GM03348 (cell line): ENCODE measurements around the gene HAPSTR1.
"Not testable (repeated sequence)": the region's sequence is repeated elsewhere in the genome, so short reads cannot be mapped to it uniquely, and the experiment has no call there.

Source experiments
- DNase-seq: peaks from one replicate; pipeline ENCODE4 v3.0.0; 2012; ENCODE audit warnings: low spot score

HAPSTR1 gene

DNA sequence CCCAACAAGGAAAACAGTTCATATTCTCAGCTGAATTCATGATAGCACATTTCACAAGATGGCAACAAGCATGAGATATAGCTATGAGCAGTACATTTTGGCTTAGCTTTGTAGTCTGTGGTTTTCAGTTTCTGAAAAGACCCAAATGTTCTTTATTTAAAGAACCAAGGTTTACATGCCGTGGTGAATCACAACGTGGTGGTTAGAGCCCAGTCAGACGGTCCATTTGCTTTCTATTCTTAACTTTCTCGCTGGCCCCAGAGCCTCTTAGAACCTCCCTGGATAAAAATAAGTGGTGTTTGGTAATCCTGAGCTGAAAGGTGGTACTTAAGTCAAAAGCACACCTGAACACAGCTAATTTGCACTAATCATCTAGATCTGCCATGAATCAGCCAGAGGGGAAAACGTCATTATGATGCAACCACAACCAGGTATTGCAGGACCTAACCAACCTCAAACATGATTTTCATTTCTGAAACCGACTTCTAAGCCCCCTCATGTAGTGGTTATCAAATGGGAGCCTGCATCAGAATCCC lies 18.6 kb upstream of the HAPSTR1 start:
- DNase-seq = peak; percentile 75

DNA sequence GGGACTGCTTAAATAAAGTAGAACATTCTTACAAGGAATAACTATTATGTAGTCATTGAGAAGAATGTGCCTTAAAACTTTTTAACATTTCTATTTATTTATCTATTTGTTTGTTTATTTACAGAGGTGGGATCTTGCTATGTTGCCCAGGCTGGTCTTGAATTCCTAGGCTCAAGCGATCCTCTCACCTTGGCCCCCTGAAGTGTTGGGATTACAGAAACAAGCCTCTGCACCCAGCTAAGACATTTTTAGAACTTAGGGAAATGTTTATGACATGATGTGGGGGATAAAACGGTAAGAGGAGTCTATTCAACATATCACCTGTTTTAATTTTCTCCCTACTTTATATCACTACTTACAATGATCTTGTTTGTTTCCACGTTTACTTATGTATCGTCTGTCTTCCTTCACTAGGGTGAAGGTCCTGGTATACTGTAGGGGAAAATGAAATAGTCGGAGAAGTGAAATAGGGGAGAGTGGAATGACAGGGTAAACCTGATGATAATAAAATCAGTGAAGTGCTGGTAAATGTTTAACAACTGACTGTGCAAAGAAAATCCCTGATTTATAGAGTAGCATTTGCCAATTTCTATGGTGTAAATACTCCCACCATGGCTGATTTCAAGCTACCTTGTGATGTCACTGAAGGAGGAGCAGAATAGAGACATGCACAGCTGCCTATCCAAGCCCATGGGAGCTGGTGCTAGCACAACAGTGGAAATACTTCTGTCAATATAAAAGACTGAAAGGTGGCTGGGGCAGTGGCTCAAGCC lies 16.0 kb upstream of the HAPSTR1 start:
- no peak for DNase-seq

DNA sequence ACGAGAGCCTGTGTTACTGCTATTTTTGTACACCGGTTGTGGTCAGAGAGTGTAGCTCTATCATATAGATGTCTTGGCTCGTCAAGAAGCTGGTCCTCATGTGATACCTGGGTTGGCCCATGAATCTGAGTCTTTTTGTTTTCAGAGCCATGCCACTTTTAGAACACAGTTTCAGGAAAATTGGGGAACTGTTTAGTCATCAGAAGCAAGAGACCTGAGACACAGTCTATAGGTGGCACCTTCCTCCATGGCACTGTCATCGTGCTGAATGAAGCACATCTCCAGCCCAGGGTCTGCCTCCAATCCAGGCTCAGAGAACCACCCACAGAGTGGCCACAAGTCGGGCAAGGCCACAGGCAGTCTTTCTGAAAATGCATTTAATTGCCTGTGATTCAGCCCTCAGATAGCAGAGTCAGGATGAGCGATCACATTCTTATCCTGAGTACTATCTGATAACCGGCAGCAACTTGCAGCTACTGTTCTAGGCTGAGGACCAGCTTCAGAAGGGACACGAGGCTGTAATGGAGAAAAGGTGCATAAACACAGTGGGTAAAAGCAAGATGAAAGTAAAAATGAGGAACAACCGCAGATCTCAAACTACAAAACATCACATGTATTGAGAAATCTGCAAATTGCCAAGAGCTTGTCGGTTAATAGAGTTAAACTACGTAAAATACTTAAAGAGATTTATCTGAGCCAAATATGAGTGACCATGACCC lies 14.2 kb upstream of the HAPSTR1 start:
- peak; percentile 70 for DNase-seq

DNA sequence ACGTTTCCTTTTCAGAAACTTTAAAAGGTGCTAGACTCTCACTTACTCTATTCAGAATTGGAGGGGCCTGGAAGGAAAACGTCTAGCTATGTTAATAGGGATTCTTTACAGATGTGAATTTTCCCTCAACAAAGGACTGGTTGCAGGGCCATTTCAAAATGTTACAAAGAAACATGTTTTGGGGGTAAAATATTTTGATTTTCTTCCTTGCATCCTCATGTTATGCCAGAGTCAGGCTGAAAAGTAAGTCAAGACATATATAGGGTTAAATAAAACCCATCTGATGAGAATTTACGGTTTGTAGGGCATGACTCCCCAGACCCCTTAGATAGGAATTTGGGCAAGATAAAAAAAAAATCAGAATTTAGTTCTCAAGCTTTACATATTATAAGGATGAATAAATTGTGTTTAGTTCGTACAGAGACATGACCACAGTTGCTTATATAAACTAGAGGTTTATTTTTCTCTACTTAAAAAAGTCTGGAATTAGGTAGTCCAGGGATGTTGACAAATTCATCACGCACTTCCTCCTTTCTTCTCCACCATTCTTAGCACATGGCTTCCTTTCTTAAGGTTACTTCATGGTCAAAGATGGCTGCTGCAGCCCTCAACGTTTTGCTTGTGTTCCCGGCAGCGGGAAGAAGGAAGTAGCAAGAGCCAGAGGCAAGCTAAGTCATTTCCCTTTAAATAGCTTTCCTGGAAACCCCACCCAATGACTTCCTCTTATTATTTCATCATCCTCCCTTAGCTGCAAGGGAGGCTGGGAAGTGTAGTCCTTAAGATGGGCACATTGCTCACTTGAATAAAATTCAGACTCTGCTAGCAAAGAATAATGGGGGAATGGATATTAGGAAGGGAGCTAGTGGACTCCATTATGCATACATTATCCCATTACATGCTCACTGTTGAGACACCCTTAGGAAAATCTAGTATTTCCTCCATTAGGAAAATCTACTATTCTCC lies 12.7 kb upstream of the HAPSTR1 start:
- peak; percentile 31 for DNase-seq

DNA sequence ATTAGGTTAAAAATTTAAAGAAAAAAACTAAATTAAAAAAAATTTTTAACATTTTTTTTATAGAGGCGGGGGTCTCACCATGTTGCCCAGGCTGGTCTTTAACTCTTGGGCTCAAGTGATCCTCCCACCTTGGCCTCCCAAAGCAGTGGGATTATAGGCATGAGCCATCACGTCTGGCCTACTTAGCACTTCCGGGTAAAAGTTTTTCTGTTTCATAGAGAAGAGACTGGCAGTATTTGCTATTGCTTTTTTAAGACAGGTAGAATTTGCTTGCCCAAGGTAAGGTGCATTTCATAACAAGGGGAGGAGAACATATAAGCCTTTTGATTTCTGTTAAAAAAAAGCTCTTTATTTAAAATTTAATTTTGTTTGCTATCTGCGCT lies 12.0 kb upstream of the HAPSTR1 start:
- no peak for DNase-seq

DNA sequence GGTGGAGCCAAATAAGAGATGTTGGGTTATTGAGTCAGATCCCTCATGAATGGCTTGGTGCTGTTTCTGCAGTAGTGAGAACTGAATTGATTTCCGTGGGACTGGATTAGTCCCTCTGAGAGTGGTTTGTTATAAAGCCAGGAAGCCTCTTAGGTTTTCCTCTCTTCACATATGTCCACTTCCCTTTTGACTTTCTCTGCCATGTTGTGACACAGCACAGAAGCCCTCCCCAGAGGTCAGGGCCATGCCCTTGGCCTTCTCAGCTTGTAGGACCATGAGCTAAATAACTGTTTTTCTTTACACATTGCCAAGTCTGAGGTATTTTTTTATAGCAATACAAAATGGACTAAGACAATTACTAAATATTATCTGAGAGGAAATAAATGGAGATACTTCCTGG lies 10.3 kb upstream of the HAPSTR1 start:
- DNase-seq = no peak

DNA sequence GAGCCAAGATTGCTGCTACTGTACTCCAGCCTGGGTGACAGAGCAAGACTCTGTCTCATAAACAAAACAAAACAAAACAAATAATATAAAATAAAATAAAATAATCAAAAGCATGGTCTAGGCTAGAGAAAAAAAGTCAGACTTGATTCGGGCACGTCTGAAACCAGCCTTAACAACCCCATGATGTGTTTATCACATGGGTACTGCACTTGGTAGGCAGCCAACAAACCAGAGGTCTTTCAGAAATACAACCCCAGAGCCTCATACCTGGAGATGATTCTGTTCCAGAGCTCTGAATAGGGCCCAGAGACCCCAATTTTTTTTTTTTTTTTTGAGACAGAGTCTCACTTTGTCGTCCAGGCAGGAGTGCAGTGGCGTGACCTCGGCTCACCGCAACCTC lies 9.6 kb upstream of the HAPSTR1 start:
- DNase-seq = no peak

DNA sequence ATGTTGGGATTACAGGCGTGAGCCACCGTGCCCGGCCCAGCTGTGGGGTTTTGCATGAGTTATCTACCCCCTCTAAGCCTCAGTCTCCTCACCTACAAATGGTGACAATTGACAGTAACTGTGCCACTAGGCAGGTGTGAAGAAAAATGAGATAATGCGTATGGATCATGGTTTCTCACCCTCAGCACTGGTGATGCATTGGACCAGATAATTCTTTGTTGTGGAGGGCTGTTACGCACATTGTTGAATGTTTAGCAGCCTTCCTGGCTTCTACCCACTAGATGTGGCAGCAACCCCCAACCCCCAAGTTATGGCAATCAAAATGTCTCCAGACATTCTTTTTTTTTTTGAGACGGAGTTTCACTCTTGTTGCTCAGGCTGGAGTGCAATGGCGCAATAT lies 9.0 kb upstream of the HAPSTR1 start:
- DNase-seq = no peak

DNA sequence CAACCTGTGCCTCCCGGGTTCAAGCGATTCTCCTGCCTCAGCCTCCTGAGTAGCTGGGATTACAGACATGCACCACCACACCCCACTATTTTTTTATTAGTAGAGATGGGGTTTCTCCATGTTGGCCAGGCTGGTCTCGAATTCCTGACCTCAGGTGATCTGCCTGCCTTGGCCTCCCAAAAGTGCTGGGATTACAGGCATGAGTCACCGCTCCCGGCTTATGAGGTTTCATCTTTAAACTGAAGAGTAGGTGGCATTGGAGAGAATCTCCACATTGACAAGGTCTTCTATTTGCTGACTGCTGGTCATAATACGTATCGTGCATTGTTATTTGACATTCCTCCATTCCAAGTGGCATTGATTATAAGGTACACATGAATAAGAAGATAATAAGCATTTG lies 3.7 kb upstream of the HAPSTR1 start:
- not testable (repeated sequence) for DNase-seq

DNA sequence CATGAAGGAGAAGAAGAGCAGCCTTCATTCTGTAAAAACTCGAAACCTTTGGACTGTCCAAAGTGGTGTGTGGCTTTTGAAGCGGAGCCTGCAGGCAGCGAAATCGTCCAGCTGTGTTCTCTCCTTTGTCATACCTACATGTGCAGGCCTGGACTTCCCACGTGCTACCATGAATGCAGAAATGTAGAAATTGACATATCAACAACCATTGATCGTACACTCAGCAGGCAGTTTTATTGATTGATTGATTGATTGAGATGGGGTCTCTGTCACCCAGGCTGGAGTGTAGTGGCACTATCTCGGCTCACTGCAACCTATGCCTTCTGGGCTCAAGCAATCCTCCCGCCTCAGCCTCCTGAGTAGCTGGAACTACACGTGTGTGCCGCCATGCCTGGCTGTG lies 2.6 kb upstream of the HAPSTR1 start:
- no peak for DNase-seq

DNA sequence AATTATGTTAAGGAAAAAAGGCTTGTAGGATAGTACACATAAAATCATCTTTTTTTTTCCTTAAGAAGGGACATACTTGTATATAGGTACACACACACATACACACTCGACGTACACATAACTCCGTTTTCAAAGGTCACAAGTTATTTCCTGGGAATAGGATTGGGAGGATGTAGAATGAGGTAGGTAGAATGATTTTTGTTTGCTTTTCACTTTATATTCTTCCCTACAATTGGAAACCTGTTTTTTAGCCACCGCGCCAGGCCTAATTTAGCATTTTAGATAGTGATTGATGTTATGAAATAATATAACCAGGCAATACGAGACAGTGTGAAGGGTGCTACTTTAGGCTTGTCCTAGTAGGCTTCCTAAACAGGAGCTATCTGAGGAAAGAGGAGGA lies 1.8 kb upstream of the HAPSTR1 start:
- no peak for DNase-seq

DNA sequence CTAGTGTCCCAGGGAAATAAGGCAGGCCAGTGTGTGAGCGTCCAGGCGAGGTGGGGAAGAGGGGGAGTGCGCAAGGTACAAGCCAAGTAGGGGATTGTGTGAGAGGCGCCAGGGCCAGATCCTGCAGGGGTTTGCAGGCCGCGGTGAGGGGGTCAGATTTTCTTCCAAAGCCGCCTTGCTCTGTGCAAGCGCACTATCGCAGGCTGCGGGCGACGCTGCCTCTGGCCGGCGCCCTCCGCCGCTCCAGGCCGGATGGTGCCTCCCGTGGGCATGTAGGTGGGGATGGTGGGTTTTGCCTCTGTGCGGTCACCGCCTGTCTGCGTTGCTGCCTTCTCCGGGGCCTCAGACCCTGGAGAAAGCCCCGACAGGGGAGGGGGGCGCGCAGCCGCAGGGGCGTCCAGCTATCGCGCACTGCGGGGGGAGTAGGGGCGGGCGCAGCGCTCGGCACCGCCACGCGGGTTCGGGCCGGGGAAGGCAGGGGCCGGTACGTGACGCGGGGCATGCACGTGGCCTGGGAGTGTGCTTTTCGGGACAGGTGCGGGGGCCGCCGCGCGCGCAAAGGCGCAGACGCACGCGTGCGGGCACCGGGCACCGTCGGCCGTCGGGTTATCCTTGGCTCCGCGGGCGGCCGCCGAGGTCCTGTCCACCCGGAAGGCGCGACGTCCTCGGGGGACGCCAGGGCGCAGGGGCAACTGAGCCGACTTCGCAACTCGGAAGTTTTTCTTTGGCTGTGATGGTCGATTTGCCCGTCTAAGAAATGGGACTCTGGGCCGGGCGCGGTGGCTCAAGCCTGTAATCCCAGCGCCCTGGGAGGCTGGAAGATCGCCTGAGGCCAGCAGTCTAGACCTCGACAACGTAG lies 1.1 kb upstream of the HAPSTR1 start:
- peak; percentile 35 for DNase-seq

DNA sequence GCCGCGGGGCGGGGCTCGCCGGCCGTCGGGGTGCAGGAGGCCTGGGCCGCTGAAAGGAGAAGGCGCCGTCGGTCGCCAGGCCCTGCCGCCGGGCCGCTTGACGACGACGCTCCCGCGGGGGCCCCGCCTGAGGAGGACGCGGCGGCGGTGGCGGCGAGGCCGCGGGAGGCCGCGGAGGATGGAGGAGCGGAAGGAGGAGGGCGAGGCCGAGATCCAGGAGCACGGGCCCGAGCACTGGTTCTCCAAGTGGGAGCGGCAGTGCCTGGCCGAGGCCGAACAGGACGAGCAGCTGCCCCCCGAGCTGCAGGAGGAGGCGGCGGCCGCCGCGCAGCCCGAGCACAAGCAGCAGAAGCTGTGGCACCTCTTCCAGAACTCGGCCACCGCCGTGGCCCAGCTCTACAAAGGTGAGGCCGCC lies 430 bp downstream of the HAPSTR1 start:
- peak; percentile 55 for DNase-seq

DNA sequence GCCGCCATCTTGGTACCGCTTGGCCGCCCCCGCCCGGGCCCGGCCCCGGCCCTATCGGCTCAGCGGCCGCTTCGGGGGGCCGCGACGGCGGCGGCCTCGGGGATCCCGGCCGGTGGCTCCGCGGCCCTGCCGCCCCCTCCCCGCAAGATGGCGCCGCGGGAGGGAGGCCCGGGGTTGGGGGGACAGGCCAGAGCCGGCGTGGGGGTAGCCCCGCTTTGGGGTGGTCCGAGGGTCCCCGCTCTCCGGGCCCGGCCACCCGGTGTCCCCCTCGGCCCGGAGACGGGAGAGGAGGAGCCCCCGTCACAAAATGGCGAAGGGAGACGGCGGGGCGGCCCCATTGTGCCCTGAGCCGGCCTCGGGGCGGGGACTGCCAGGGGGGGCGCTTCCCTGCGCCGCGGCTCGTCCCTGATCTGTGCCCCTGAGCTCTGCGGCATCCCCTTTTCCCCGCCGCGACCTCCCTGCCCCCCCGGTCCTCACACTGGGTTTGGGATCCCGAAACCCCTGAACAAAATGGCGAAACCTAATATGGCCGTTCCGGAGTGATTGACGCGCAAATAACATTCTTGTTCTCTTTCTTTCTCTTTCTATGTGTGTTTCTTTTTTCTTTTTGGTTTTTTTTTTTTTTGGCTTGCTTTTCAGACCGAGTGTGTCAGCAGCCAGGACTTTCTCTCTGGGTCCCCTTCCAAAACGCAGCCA lies 986 bp downstream of the HAPSTR1 start:
- peak; percentile 56 for DNase-seq

DNA sequence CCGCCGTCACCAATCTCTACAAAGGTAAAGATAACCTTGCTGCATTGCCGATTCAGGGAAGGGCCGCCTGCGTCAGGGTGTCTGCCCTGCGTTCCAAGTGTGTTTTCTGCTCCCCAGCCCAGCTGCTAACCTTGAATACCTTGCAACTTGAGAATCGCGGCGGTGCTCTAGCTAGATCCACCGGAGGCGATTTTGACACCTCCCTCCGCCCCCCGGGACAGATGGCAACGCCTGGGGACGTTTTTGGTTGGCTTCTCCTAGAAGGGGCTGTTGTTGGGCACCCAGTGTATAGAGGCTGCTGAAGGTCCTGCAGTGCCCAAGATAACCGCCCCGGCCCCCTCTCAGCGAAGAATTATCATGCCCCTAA lies 1.5 kb downstream of the HAPSTR1 start:
- DNase-seq = no peak

DNA sequence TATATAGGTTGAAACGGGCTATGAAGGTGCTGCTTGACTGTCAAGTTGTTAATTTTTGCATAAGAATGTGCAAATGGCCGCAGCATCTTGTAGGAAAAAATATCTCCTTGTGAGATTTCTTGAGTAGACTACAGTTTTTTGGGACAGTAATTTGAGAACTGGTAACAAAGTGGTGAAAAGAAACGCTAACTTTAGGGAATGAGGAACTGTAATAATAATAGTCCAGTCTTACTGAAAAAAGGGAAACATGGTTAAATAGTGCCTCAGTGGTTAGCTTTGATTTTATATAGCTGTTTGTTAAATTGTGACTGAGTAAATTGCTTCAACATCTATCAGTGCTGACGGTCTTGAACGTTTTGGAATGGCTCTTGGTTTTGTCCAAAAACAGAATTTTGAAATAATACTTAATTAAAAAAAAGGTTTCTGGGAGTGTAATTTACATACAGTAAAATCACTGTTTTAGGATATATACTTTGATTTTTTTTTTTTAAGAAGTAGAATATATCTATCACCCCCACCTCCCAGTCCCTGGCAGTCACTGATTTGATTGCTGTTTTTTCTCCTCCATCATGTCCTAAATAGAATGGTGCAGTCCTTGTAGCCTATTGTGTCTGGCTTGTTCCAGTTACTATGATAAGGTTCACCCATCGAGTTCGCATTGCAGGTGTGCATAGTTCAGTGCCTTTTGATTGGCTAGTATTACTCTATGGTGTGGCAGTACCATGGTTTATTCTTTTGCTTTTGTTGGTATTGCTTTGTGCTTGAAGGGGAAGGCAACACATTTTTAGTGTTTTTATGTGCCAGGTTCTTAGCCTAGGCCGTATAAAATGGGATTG lies 2.8 kb downstream of the HAPSTR1 start:
- DNase-seq = no peak

DNA sequence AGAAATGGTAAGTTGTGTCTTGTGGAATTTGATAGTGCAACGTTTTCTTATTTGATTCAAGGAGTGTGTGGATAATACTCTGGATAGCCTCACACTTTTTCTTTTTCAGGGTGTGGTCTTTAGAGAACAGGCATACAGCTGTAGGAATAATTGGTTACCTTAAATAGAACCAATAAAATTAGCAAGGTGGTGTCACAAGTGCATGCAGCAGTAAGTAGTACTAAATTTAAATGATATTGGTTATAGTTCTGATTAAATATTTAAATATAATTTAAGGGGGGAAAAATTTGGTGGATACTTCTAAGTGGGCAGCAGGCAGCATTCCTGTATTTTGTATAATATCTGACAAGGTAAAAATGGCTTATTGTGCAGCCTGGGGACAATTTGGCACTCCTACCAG lies 3.7 kb downstream of the HAPSTR1 start:
- no peak for DNase-seq

DNA sequence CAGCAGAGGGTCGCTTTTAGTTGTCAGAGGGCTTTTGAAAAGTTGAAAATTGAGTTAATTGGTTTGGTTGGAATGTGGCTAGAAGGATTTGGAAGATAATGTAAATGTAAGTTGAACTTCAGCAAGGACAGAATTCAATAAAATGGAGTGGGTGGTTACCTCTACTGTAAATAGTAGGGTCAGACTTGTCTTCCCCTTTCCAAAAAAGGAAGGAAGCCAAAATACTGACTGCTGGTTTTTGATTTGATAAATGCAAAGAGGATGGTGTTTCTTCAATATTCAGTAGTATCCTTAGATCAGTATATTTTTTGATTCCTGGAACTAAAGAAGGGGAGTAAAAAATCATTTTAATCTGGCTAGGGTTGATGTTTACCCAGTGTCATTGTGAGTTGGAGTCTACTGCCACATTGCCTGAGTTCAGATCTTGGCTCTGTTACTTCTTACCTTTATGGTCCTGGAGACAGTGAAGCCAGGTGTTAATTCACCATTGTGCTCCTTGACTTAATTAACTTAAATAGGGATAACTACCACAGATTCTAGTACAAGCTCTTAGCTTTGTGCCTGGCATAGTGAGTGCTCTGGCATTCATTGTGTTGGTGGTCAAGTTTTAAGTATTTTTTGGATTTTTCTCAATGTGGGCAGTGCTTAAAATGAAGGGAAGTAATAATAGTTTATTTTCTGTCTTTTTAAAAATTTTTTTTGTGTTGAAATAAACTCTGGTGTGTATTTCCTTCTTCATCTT lies 4.4 kb downstream of the HAPSTR1 start:
- DNase-seq = no peak

DNA sequence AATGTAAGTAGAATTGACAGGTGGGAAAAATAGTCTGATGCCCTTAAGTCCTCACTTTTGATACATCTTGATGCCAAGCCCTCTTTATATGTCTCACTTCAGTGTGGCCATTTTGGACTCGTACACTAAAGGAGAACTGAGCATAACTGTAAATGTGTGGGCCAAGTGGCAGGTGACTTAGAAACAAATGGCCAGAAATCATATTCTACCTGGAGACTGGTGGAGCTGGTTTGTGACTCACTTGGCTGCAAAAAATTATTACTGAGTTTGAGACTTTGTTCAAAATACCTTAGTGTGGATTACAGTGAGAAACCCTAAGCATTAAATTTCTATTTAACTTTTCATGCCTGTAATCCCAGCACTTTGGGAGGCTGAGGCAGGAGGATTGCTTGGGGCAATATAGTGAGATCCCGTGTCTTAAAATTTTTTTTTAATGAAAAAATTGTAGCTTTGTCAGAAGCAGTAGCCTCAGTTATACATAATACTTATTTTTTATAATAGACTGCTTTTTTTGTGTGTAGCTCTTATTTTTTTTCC lies 5.0 kb downstream of the HAPSTR1 start:
- no peak for DNase-seq
